ENCODE measurements around the gene FOXN3. TPM values are rescaled to one million over a fixed set of nuclear protein-coding genes. Genes with fewer than 3 reads are reported as not detected.

FOXN3 gene
- total and polyA plus RNA-seq, 8 donors, result 43.5 to 80.7 (median 49.1) TPM

DNA sequence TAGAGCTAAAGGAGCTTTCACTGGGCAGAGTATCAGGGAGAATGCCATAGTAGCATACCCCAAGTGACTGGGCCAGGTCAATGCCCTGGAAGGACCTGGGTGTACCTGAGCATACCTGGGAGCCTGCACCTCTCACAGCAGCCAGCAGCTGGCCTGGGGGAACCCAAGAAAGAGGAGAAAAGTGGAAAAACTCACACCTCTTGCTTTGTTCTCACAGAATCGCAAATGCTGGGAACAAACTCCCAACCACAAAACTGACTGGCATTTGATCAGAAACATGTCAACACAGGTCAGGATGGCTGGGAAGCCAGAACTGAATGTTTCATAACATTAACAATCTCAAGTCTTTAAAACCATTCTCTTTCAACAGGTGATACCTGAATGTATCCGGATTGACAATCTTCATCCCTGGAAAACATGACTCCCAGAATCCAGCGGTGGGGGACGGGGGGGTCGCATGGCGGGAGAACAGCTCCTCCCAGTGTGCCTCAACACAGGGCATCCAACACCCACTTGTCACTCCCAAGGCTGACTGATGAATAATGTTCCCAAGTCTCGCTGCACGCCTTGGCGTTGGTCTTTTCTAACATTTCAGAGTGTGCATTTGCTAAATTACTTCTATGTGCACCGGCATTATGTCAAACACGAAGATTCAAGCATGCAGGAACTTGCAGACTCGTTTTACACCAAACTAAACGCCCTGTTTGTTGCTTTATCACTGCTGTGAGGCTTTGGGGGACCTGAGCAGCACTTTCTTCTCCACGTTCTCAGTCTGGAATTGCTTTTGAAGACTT lies 7.9 kb downstream of the FOXN3 start:
- DNase-seq (no peak), ATAC-seq (no peak)
- peaks cover 22 to 48% of the 10 kb centered on the region in 2 donors for H3K4me1 ChIP-seq
- H3K27me3 ChIP-seq, result no peaks in the 10 kb centered on the region
- intact Hi-C loops (cut with DNase I), result no loop called here
- H3K4me3 ChIP-seq, result no peak overlapping the region
- H3K27ac ChIP-seq, result peak overlapping the region in 1 of 2 donors; percentile 65
- TF ChIP-seq, protein P1, sequence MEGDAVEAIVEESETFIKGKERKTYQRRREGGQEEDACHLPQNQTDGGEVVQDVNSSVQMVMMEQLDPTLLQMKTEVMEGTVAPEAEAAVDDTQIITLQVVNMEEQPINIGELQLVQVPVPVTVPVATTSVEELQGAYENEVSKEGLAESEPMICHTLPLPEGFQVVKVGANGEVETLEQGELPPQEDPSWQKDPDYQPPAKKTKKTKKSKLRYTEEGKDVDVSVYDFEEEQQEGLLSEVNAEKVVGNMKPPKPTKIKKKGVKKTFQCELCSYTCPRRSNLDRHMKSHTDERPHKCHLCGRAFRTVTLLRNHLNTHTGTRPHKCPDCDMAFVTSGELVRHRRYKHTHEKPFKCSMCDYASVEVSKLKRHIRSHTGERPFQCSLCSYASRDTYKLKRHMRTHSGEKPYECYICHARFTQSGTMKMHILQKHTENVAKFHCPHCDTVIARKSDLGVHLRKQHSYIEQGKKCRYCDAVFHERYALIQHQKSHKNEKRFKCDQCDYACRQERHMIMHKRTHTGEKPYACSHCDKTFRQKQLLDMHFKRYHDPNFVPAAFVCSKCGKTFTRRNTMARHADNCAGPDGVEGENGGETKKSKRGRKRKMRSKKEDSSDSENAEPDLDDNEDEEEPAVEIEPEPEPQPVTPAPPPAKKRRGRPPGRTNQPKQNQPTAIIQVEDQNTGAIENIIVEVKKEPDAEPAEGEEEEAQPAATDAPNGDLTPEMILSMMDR (IDR thresholded peaks at IDR 0.05), result no peak
- H3K36me3 ChIP-seq, result peaks cover 0 to 12% of the 10 kb centered on the region in 2 donors
- no peaks in the 10 kb centered on the region for H3K9me3 ChIP-seq

DNA sequence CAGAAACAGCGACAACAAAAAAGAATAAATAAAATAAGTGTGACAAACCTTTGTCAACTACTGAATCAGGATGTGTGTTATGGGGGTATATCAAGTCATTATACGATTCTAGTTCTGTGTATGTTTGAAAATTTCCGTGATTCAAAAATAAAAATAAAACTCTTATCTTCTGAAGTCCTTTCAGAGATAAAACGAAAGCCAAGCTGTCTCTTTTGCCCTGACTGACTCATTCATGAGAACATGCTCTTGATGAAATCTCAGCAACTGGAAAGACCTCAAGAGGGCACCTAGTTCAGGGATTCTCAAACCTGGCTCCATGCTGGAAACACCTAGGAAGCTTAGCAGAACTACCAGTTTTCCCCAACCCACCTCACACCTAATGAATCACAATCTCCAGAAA lies 9.2 kb downstream of the FOXN3 start:
- intact Hi-C loops (cut with DNase I), result no loop called here
- no peak overlapping the region for H3K4me3 ChIP-seq
- peak overlapping the region in 1 of 2 donors; percentile 23 for H3K27ac ChIP-seq
- no peak for ATAC-seq
- H3K36me3 ChIP-seq, result peaks cover 0 to 12% of the 10 kb centered on the region in 2 donors
- no peak for DNase-seq
- no peaks in the 10 kb centered on the region for H3K9me3 ChIP-seq
- H3K4me1 ChIP-seq, result peaks cover 22 to 45% of the 10 kb centered on the region in 2 donors
- H3K27me3 ChIP-seq, result no peaks in the 10 kb centered on the region
- TF ChIP-seq, protein P1 (IDR thresholded peaks at IDR 0.05), result no peak

DNA sequence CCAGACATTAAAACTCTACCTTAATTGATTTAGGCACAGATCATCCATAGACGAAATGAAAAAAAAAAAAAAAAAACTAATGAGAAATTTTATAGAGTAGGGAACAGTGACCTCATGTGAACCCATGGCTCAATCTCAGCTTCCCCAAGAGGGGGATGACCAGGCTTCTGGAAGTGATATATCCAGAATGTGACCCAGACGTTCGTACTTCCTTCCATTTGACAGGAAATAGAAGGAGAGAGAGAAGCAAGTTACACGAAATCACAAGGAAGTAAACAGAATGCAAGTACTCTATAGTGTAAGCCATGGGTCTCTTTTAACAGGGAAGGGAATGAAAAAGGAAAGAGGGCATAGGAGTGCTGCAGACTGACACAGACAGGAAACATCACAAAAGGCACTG lies 10.1 kb downstream of the FOXN3 start:
- peak overlapping the region in 1 of 2 donors; percentile 29 for H3K27ac ChIP-seq
- intact Hi-C loops (cut with DNase I), result no loop called here
- no peaks in the 10 kb centered on the region for H3K9me3 ChIP-seq
- peaks cover 22 to 45% of the 10 kb centered on the region in 2 donors for H3K4me1 ChIP-seq
- H3K27me3 ChIP-seq, result no peaks in the 10 kb centered on the region
- H3K36me3 ChIP-seq, result peaks cover 0 to 10% of the 10 kb centered on the region in 2 donors
- peak; percentile 29 for ATAC-seq
- H3K4me3 ChIP-seq, result no peak overlapping the region
- no peak for DNase-seq
- TF ChIP-seq, protein P1 (IDR thresholded peaks at IDR 0.05), result no peak

DNA sequence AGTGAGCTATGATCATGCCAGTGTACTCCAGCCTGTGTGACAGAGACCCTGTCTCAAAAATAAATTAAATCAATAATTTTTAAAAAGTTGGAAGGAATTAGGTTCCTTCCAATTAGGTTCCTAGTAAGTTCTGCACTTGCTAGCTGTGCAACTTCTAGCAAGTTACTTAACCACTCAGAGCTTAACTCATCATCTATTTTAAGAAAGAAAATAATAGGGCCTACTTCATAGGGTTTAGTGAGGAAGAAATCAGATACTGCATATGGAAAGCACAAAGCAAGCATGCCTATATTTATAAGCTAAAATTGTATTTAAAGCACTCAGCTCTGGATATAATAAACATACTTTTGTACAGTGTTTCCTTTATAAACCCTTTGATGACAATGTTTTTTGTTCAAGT lies 10.7 kb downstream of the FOXN3 start:
- intact Hi-C loops (cut with DNase I), result no loop called here
- peaks cover 0 to 4% of the 10 kb centered on the region in 2 donors for H3K36me3 ChIP-seq
- H3K4me1 ChIP-seq, result peaks cover 22 to 45% of the 10 kb centered on the region in 2 donors
- ATAC-seq (no peak), DNase-seq (no peak)
- no peaks in the 10 kb centered on the region for H3K27me3 ChIP-seq
- no peaks in the 10 kb centered on the region for H3K9me3 ChIP-seq
- H3K4me3 ChIP-seq, result no peak overlapping the region
- H3K27ac ChIP-seq, result peak overlapping the region in 1 of 2 donors; percentile 29
- TF ChIP-seq, protein P1 (IDR thresholded peaks at IDR 0.05), result no peak

DNA sequence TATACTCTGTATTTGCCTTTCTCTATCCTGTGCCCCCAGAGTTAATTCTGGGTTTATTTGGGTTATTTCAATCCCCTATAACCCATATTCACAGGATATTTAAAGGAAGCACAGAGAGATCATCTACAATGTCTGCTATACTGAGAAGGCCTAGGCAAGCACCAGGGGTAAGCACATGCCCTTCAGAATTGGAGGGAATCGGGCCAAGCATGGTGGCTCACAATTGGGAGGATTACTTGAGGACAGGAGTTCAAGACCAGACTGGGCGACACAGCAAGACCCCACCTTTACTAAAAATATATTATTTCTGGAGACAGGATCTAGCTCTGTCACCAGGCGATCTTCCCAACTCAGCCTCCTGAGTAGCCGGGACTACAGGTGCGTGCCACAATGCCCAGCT lies 11.3 kb downstream of the FOXN3 start:
- Histone ChIP-seq H3K27me3 (no peaks in the 10 kb centered on the region), H3K9me3 (no peaks in the 10 kb centered on the region), H3K27ac (no peak overlapping the region), H3K36me3 (peaks cover 0 to 4% of the 10 kb centered on the region in 2 donors), H3K4me1 (peaks cover 20 to 43% of the 10 kb centered on the region in 2 donors), H3K4me3 (no peak overlapping the region)
- no peak for DNase-seq
- ATAC-seq, result no peak
- TF ChIP-seq, protein P1 (IDR thresholded peaks at IDR 0.05), result no peak
- intact Hi-C loops (cut with DNase I), result no loop called here

Measured in left lung (tissue), 10 donors.